ENCODE results near the gene MAD2L1.

The MAD2L1 gene

DNA sequence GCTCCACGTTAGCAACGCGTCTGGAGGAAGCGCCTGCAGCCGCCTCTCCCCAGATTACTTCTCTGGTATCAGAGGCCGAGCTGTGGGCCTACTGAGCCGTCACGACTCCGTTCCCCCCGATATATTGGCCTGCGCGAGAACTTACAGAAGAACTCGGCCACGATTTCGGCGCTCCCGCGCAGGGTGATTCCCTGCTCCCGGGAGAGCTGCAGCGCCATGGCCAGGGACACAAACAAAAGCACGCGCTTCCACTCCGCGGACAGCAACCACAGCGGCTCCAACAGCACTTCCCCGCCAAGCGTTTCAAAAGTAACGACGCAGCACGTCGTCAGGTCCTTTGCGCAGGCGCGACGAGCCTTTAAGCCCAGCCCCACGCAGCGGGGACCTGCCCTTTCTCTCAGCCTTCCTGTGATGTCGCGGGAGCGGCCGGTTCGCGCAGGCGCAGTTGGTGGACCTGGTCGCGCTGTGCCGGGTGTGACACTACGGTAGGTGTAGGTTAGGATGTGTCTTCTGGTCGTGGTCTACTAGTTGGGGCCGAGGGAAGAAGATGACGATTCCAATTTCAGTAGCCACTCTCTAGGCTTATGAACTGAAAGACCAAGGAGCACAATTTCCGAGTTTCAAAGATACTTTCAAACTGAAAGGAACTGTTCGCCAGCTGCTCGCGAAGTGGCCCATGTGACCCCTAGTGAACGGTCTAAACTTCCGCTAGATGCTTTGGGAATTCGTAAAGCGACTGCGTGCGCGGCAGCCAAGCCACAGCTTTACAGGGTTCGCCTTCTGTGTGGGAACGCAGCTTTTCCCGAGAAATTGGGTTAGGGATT lies at the start of gene MAD2L1:
Gene MAD2L1, minus strand, starts transcription at position 332 of the 824 bp plus-strand sequence. Its CDS starts 114 bp downstream, at position 218.
- TF ChIP-seq CTCF (IDR thresholded peaks at IDR 0.05; ENCODE audit: insufficient read depth, low read length, poor library complexity, severe bottlenecking): no peak
- Histone ChIP-seq H3K36me3 (ENCODE audit: control insufficient read depth, insufficient read depth, low read length) (no peaks in the 10 kb centered on the region), H3K4me3 (replicated peaks; ENCODE audit: low read depth, low read length) (peak within 1 kb of the TSS; percentile 88), H3K27me3 (replicated peaks; ENCODE audit: control insufficient read depth, insufficient read depth, low read length) (no peaks in the 10 kb centered on the region)
- DNase-seq (ENCODE audit: extremely low read depth, insufficient read length): peak; percentile 99

DNA sequence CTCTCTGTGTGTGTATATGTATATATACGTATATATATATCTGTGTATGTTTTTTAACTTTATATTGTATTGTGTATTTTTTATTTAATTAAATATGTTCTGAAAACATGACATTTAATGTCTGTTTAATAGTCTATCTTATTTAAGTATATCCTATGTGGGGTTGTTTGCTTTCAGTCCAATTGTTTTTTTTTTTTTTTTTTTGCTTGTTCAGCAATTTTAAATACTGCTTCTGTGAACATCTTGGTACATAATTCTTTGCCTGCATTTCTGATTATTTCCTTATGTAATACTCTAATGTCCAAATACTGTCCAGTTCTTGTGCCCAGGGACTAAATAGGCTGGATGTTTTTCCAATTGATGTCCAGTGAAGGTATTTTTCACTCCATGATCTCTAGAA lies 45.1 kb upstream of the MAD2L1 start:
- no peak for DNase-seq (ENCODE audit: extremely low read depth, insufficient read length)
- no peaks in the 10 kb centered on the region; the same call in 1 of the 2 replicates for H3K27me3 ChIP-seq (replicated peaks; ENCODE audit: control insufficient read depth, insufficient read depth, low read length)
- H3K4me3 ChIP-seq (replicated peaks; ENCODE audit: low read depth, low read length): no peak overlapping the region
- H3K36me3 ChIP-seq (ENCODE audit: control insufficient read depth, insufficient read depth, low read length): no peaks in the 10 kb centered on the region
- TF ChIP-seq CTCF (IDR thresholded peaks at IDR 0.05; ENCODE audit: insufficient read depth, low read length, poor library complexity, severe bottlenecking): no peak

GRCh38 chr4:120109406-120109805 lies 42.8 kb upstream of the MAD2L1 start:
- TF ChIP-seq CTCF (IDR thresholded peaks at IDR 0.05; ENCODE audit: insufficient read depth, low read length, poor library complexity, severe bottlenecking): no peak
- DNase-seq (ENCODE audit: extremely low read depth, insufficient read length): no peak
- Histone ChIP-seq H3K27me3 (replicated peaks; ENCODE audit: control insufficient read depth, insufficient read depth, low read length) (no peaks in the 10 kb centered on the region; the same call in 1 of the 2 replicates), H3K4me3 (replicated peaks; ENCODE audit: low read depth, low read length) (no peak overlapping the region), H3K36me3 (ENCODE audit: control insufficient read depth, insufficient read depth, low read length) (no peaks in the 10 kb centered on the region)

GRCh38 chr4:120105472-120105871 lies 38.8 kb upstream of the MAD2L1 start:
- H3K27me3 ChIP-seq (replicated peaks; ENCODE audit: control insufficient read depth, insufficient read depth, low read length): no peaks in the 10 kb centered on the region; the same call in 1 of the 2 replicates
- DNase-seq (ENCODE audit: extremely low read depth, insufficient read length): no peak
- H3K36me3 ChIP-seq (ENCODE audit: control insufficient read depth, insufficient read depth, low read length): no peaks in the 10 kb centered on the region
- no peak for TF ChIP-seq CTCF (IDR thresholded peaks at IDR 0.05; ENCODE audit: insufficient read depth, low read length, poor library complexity, severe bottlenecking)
- H3K4me3 ChIP-seq (replicated peaks; ENCODE audit: low read depth, low read length): no peak overlapping the region

GRCh38 chr4:120096508-120097297 lies 30.1 kb upstream of the MAD2L1 start:
- no peak for TF ChIP-seq CTCF (IDR thresholded peaks at IDR 0.05; ENCODE audit: insufficient read depth, low read length, poor library complexity, severe bottlenecking)
- Histone ChIP-seq H3K27me3 (replicated peaks; ENCODE audit: control insufficient read depth, insufficient read depth, low read length) (no peaks in the 10 kb centered on the region), H3K36me3 (ENCODE audit: control insufficient read depth, insufficient read depth, low read length) (no peaks in the 10 kb centered on the region), H3K4me3 (replicated peaks; ENCODE audit: low read depth, low read length) (no peak overlapping the region)
- DNase-seq (ENCODE audit: extremely low read depth, insufficient read length): no peak
